Stimulated activated CD4-positive, alpha-beta T cell treated with anti-CD3 and anti-CD28 coated beads, Interleukin-4, amount 100 ng/mL, for 24 hours (primary cell): ENCODE results near the gene FLT3LG.

Experiments
- DNase-seq: peaks from one replicate; pipeline ENCODE4 v3.0.0-alpha.2; 2020

The FLT3LG gene, protein sequence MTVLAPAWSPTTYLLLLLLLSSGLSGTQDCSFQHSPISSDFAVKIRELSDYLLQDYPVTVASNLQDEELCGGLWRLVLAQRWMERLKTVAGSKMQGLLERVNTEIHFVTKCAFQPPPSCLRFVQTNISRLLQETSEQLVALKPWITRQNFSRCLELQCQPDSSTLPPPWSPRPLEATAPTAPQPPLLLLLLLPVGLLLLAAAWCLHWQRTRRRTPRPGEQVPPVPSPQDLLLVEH

DNA sequence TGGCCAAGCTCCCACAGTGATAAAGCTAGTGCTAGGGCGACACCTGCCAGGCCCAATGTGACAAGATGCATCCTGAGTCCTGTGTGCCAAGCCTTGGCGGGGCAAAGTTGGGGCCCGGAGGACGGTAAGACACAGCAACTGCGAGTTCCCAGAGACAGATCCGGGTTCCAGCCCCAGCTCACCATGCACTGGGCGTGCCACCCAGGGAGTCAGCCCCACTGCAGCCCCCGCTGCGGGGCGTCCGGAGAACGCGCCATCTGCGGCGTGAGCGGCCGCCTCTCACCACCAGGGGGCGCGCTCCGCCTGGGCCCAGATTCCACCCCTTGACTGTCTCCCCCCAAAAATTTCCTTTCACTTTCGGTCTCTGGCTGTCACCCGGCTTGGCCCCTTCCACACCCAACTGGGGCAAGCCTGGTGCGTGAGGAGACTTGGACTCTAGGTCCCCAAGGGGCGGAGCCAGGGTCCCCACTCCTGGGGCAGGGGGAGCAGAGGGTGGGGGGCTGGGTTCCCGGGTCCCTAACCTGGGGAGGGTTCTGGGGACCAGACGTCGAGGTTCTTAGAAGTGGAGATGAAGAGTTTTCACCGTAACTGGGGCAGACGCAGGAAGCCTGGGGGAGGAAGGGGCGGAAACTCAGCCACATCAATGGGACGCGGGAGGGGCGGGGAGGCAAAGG is at the start of gene FLT3LG:
Gene FLT3LG (plus strand): TSS at position 348 of the 674 bp plus-strand sequence. CDS start 425 bp downstream, outside the sequence.
- DNase-seq: peak; percentile 92

DNA sequence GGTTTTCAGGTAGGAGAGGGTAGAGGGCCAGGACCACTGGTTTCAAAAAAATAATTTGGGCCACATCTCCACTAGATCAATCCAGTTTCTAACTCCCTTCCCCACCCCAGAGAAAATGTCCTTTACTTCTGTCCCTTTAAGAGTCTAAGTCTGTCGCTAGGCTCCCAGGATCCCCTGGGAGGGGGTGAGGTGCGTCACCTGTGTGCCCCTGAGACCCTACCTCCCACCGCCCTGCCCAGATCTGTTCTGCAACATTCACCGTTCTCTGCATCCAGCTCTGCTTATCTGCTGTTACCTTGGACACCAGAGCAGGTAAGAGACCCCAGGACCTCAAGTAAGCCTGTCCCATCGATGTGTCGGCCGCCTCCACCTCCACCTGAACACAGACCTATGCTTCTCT is 48.8 kb upstream of the FLT3LG start, which contains the start of gene GFY:
Gene GFY (plus strand): TSS at position 211 of the 400 bp plus-strand sequence. CDS start 1,043 bp downstream, outside the sequence.
- no peak for DNase-seq

DNA sequence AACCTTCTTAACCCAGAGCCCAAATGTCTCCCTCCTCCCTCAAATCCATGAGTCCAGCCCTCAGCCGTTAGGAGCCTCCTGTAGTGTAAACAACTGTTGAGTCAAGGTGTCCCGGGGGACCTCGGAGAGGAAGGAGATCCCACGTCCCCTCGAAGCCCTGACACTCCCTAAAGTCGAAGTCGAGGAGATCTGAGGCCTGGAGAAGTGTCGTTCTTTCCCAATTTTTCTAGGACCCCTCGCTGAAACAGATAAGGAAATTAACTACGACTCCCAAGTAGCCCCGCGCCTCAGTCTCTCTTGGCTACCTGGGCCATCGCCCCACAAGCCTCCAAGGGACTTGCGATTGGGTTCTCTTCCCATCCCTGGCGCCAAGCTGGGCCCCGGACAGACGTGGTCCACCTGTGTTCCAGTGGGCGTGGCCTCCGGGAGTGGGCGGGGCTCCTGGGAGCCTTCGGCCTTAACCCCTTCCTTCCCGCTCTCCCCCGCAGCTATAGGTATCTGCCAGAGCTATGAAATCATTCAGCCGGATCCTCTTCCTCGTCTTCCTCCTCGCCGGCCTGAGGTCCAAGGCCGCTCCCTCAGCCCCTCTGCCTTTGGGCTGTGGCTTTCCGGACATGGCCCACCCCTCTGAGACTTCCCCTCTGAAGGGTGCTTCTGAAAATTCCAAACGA is 48.0 kb upstream of the FLT3LG start:
- DNase-seq: peak; percentile 33

DNA sequence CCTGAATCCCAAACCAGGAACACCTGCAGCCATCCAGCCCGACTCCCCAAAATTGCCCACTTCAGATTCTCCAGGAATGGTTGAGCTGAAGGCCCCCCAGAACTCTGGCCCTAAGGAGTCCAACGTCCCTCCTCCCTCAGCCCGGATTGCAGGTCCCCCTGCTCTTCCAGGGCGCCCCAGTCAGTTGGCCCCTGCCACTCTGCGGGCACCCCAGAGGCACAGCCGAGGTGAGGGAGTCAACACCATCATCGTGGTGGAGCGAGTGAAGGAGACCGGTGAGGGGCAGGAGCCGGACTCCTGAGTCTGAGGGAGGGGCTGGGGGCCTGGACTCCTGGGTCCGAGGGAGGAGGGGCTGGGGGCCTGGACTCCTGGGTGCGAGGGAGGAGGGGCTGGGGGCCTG is 46.7 kb upstream of the FLT3LG start:
- DNase-seq: no peak

DNA sequence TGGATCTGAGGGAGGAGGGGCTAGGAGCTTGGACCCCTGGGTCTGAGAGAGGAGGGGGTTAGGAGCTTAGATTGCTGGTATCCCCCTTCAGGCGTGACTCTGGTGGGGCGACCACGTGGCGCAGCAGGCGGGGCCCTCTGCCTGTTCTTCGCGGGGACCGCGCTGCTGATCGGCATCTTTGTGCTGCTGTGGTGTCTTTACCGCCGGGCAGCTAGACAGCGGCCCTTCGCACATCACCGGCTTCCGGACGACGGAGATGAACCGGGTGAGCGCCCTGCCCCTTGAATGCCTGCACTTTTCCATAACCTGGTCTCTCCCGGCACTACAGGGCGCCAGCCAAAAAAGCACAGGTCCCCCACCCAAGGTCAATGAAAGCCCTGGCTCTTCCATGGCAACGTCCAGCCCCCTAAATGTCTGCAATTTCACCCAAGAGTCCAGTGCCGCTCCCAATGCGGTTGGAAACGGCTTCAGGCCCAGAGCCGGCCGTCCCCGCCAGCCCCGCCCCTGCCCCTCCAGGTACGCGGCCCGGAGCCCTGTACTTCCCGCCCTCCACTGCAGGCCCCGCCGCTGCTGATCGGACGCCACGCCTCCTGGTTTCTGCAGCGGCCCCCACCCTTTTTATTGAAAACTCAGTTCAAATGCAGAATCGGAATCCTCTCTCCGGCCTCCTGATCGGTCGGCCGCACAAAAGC is 46.0 kb upstream of the FLT3LG start:
- DNase-seq: peak; percentile 21

DNA sequence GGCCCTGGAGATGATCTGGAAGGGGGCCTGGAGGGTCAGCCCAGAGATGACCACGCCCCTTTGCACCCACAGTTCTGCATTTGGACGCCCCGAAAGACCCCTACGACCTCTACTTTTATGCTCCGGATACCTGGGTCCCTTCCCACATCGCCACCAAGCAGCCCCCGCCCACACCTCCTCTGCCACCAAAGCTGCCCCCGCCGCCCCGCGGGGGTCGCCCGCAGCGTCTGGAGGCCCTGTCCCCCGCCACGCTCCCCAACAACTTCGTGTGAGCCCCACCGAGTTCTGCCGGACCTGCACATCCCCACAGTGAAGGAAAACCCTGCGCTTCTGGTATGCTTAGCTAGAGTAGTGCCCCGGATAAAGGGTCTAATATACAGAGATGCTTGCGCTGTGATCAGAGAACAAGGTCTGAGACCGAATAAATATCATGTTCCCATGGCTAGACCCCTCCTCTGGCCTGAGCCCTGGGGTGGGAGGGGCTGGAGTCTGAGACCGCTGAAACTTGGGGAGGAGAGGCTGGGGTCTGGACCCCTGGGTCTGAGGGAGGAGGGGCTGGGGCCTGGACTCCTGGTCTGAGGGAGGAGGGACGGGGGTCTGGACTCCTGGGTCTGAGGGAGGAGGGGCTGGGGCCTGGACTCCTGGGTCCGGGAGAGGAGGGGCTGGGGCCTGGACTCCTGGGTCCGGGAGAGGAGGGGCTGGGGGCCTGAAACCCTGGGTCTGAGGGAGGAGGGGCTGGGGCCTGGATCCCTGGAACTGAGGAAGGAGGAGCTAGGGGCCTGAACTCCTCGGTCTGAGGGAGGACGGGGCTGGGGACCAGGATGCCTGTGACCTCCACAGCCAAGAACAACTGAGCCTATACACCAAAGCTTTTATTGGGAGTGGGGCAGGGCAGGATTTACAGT is 45.2 kb upstream of the FLT3LG start:
- DNase-seq: no peak

DNA sequence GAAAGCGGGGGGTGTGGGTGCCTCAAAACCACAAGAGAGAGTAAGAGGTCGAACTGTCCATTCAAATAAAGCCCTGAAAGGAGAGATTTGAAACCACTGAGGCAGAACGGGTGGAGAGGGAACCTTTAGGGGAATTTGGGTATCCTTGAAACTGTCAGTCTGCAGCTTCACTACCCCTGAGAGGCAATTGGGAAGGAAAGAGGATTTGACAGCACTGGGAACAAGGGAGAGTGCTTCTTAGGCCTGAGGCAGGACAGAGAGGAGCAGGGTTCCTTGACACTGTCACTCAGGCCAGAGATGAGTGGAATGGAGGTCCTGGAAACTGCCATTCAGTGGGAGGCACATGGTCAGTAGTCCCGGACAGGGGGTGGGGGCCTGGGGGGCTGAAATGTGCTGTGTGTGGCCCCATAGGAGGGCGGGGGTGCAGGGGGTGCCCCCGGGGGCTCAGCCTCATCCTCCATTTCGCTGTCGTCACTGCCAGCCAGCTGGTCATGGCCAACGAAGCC is 43.8 kb upstream of the FLT3LG start:
- no peak for DNase-seq

DNA sequence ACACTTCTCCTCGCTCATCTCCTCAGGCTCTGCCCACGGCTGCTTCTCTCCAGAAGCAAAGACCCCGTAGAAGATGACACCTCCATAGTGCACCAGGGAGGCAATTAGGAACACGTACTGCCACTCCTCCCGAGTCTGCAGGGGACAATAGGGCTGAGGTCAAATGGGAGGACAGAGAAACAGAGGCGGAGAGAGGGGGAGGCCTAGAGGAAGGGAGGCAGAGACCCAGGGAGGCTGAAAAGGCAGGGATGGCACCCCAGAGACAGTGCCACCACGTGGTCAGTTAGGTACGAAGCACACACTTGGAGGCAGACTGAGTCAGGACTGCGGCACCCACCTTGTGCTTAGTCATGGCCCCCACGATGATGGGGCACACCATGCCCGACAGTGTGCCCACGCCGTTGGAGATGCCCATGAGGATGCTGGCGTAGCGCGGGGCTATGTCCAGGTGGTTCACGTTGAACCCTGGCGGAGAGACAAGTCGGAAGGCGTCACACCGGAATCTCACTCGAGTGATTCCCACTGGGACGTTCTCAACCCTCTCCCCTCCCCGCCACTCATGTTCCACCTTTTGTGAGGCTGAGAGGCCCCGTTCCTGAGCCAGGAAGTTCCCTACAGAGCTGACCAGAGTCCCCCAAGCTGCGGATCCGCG is 43.2 kb upstream of the FLT3LG start:
- peak; percentile 44 for DNase-seq

DNA sequence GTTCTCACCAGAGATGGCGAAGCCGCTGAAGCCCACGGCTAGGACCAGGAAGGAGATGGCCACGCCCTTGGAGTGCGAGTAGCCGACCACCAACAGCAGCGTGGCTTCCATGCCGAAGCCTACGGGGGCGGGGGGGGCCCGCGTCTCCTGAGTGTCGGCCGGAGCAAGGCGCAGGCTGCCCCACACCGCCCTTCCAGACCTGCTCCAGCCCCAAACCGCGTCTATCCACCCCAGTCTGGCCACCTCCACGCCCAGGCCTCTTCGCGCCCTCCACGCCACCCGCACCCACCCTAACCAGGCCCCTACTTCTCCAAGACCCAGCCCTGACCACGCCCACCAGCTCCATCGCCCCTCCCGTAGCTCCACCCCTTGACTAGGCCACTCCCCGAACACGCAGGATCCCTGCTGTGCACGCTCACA is 42.7 kb upstream of the FLT3LG start:
- DNase-seq: peak; percentile 23

DNA sequence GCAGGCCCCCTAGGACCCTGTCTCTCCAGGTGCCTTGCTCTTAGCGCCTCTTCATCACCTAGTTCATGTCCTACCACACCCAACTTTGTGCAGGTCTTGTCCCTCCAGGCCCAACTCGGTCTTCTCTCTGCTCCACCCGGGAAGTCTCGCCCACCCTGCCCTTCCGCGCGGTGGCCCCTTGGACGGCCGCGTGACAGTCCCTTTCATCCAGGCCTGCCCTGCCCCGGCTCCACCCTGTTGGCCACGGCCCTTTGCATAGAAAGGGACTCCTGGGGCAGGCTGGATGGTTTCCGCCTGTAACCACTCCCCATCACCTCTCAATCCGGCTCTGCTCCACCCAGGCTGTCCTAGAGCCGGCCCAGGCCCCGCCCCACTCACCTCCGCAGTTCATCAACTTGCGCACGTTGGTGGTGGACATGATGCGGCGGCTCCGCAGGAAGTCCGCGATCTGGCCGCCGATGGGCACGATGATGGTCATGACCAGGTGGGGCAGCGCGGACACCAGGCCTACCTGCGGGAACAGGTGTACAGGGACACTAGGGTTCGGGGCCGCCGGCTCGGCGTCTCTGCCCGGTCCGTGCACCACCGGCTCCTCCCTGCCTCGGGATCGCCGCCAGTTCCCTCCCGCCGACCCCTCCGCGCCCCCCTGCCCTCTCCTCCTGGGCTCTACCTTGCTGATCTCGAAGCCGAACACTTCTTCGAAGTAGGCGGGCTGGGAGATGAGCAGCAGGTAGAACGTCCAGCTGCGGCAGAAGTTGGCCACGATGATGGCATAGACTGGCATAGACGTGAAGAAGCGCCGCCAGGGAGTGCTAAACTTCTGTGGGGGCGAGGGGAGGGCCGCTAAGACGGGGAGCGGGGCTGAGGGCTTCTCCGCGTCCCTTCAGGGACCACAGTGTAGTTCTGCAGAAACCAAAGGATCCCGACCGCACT is 41.6 kb upstream of the FLT3LG start:
- DNase-seq: no peak

DNA sequence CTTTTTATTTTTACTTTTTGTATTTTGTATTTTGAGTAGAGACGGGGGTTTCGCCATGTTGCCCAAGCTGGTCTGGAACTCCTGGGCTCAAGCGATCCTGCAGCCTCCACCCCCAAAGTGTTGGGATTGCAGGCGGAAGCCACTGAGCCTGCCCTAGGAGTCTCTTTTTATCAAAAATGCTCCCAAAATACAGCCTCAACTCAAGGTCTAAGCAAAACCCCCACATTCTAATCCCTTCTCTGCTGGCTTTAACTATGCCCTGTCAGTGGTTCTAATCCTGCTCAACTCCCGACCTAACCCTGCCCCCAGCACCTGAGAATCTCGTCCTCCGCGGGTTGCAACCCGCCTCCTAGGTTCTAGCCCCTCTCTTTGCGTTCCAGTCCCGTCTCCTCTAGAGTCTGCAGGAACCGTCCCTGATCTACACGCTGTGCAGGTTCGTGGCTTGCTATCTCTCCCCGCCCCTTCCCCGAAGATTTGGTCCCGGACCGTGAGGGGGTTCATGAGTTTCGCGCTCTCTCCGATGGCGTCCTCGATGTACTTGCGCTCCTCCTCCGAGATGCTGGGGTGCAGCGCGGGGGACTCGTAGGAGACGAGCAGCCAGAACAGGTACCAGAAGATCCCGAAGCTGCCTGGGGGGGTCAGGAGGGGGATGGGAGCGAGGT is 40.6 kb upstream of the FLT3LG start:
- DNase-seq: no peak

DNA sequence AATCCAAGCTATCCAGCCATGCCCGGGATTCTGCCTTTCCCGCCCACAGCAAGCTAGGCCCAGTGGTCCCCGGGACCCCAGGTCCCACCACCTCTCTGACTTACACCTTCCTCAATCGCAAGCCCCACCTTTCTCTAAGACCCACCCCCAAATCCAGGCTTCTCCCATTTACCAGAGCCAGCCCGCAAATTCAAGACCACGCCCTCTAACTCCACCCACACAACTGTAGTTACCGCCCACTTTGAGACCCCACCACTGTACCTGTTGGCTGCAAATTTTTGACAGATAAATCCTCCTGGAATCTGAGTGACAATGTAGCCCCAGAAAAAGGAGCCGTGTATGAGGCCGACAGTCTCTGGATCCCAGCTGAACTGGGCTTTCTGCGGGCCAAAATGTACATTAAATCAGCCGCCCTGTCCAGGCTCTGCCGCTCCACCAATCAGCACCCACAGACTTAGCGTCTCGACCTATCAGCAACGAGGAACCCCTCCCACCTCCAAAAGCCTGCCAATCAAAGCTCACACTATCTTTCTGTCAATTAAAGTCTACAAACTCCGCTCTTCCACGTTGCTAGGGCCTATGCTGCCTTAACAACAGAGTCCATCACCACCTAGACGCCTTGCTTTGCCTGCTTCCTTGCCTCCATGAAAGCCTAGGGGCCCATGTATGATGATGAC is 39.0 kb upstream of the FLT3LG start:
- DNase-seq: no peak

DNA sequence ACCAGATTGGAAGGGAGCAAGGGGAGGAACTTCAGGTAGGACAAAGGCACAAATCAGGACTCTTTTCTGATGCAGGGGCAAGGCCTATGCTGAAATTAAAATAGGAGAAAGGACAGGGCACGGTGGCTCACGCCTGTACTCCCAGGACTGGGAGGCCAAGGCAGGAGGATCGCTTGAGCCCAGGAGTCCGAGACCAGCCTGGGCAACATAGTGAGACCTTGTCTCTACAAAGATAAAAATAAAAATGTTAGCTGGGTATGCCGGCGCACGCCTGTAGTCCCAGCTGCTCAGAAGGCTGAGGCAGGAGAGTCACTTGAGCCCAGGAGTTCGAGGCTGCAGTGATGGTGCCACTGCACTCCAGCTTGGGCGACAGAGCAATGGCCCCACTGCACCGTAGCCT is 38.3 kb upstream of the FLT3LG start:
- DNase-seq: no peak

DNA sequence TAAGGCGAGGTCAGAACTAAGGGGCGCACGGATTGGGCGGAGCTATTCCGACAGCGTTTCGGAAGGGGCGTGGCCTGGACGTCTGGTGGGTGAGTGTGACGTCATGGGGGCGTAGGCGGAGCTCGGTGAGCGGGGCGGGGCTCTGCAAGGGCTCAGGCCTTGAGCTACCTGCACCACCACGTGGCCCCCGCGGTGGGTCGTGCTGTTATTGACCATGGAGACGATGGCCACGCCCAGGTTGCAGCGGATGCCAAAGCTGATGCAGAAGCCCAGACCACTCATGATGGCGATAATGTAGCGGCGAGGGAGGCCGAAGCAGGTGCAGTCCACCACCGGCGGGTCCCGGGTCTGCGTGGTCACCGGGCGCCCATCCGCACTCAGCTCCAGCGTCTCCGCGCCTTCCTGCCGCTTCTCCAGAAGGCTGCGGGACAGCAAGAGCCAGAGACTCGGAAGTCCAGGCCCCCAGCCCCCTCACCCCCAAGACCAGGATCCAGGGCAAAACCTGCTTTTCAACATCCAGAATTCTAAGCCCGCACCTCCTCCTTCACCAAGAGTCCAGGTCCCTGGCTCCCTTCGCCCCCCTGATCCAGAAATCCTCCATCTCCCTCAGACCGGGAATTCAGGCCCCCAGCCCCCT is 37.5 kb upstream of the FLT3LG start:
- peak; percentile 60 for DNase-seq

DNA sequence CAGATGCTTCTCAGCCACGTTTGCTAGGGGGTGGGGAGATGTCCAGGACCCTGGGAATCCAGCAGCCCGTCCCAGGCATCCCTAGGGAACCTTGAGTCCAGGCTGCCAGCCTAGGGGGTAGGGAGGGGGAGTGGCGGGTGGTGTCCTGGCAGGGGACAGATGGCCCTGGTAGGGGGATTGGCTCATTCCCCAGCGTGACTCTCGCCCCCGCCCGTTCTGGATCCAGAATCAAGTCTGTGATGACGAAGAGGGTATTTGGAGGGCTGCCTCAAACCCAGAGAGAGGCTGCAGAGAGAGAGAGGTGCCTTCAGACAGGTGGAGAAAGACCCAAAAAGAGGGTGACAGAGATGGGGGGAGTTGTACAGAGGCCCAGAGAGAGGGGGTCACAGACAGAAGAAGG is 36.8 kb upstream of the FLT3LG start:
- DNase-seq: no peak

DNA sequence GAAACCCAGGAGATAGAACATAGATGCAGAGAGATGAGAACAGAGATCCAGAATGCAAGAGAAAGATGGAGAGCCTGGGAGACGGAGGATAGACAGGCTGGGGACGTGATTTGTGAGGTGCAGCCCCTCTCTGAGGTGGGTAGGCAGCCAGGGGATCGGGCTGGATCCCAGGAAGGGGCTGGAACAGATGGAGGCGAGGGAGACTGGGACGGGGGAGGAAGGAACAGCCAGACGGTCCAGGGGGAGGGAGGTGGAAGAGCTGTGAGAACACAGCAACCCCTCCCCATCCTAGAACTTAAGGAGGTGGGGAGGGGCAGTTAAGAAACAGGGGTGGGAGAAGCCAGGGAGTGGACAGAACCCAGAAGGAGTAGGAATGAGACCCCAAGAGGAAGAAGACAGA is 35.8 kb upstream of the FLT3LG start:
- DNase-seq: no peak

DNA sequence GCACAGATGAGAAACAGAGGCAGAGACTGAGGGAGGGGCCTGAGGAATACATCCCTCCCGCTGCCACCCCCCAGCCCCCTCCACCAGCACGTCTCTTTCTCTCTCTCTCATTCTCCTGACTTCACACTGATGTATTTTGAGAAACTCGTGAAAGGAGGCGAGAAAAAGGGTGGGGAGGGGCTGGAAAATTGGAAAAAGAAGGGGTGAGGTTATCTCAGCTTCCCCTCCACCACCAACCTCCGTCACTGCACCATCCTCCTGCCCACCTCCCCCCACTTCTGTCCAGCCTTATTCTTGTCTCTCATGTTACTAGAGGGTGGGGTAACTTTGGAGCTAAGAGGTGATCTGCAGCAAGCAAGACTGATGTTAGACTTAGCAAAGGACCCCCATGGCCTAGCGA is 34.2 kb upstream of the FLT3LG start:
- DNase-seq: no peak

DNA sequence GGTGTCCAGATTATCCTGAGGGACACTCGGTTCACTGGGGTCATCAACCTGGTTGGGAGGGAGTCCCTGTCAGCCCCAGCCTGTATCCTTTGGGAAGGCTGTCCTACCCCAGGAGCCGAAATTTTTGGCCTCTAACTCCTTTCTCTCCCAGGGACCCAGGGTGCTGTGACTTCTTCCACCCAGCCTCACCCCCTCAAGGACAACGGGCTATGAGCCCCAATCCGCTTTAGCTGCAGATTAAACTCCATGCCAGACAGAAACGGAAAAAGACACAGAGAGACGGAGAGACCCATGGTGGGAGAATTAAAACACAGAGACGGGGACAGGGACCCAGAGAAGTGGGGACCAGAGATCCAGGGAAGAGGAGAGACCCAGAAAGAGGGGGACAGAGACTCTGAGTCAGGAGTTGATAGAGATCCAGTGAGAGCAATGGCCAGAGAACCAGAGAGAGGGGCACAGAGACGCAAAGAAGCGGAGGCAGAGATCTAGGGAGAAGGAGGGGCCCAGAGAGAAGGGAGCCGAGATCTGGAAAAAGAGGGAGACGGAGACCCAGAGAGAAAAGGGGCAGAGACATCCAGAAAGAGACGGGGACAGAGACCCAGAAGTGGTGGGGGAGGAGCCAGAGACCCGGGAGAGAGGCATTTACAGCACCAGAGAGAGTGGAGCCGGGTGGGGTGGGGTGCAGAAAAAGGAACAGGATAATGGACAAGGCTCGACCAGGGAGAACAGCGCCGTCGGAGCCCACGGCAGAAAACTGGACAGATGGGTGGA is 33.4 kb upstream of the FLT3LG start:
- DNase-seq: no peak
